ENCODE data around the gene KRT75.

The KRT75 gene

DNA sequence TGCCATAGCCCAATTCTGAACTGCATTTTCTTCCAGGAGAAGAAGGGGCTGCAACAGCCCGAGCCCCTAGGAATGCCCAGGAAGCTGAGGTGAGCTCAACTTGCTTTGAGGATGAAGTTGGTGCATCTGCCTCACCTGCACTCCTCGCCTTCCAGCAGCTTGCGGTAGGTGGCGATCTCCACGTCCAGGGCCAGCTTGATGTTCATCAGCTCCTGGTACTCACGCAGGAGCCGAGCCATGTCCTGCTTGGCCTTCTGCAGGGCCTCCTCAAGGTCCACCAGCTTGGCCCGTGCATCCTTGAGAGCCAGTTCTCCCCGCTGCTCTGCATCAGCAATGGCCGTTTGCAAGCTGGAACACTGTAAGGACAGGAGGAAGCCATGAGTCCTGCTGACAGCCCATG lies 6.0 kb downstream of the KRT75 start:
- in situ Hi-C loops (cut with HindIII; ENCODE audit: low sequenced_read_pairs): no loop called here
- no peak for DNase-seq (ENCODE audit: low read depth)
- TF ChIP-seq, protein P1, sequence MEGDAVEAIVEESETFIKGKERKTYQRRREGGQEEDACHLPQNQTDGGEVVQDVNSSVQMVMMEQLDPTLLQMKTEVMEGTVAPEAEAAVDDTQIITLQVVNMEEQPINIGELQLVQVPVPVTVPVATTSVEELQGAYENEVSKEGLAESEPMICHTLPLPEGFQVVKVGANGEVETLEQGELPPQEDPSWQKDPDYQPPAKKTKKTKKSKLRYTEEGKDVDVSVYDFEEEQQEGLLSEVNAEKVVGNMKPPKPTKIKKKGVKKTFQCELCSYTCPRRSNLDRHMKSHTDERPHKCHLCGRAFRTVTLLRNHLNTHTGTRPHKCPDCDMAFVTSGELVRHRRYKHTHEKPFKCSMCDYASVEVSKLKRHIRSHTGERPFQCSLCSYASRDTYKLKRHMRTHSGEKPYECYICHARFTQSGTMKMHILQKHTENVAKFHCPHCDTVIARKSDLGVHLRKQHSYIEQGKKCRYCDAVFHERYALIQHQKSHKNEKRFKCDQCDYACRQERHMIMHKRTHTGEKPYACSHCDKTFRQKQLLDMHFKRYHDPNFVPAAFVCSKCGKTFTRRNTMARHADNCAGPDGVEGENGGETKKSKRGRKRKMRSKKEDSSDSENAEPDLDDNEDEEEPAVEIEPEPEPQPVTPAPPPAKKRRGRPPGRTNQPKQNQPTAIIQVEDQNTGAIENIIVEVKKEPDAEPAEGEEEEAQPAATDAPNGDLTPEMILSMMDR (IDR thresholded peaks at IDR 0.05; ENCODE audit: low read depth, low read length, missing control alignments): no peak
- no peak overlapping the region for H3K4me3 ChIP-seq (ENCODE audit: low read depth, low read length)

DNA sequence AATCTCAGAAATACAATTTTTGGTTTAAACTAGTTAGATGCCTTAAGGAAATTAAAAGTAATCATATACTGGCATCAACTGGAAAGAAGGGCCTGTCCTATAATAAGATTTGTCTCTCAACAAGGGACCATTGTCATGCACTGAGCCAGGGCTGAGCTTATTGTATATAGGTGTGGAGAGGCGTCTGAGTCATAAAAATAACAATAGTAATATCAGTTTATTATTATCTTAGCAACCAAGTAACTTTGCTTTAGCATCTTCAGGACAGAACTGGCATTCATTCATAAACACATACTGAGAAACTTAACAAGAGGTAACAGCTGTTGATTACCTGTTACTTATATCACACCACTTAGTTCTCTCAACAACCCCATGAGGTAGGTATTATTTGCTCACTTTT lies 7.1 kb downstream of the KRT75 start:
- in situ Hi-C loops (cut with HindIII; ENCODE audit: low sequenced_read_pairs): no loop called here
- TF ChIP-seq, protein P1 (IDR thresholded peaks at IDR 0.05; ENCODE audit: low read depth, low read length, missing control alignments): no peak
- H3K4me3 ChIP-seq (ENCODE audit: low read depth, low read length): no peak overlapping the region
- no peak for DNase-seq (ENCODE audit: low read depth)

DNA sequence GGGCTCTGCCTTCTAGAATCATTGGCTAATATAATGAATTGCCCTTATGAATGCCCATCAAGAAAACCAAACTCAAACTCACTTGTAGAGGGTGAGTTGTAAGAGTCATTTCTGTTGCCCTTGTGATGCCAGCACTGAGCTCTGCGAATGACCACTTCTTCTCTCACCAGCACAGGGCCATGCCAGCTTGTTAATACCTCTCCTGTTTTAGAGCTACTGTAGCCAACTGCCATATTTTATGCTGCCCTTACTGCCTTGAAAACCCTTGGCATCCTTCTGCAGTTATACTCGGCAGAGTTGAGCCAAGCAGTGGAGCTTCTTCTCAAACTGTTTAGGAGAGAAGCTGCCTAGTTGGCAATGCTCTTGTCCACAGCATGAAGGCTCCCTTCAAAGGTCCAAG lies 8.1 kb downstream of the KRT75 start:
- H3K4me3 ChIP-seq (ENCODE audit: low read depth, low read length): no peak overlapping the region
- DNase-seq (ENCODE audit: low read depth): no peak
- TF ChIP-seq, protein P1 (IDR thresholded peaks at IDR 0.05; ENCODE audit: low read depth, low read length, missing control alignments): no peak
- in situ Hi-C loops (cut with HindIII; ENCODE audit: low sequenced_read_pairs): no loop called here

DNA sequence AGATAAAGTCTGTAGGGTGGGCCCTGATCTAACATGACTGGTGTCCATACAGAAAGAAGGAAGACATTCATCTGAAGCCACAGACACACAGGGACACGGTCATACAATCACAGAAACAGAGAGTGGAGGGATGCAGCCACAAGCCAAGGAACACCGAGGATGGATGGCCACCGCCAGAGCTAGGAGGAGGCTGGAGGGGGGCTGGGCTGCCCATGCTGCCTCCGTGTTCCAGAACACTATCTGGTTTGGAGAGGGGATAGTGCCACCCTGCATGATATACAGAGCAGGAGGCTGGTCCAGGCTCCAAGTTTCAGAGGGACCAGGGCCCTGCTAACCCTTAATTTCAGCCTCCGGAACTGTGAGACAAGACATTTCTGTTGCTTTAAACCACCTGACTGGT lies 8.7 kb downstream of the KRT75 start:
- in situ Hi-C loops (cut with HindIII; ENCODE audit: low sequenced_read_pairs): no loop called here
- DNase-seq (ENCODE audit: low read depth): no peak
- H3K4me3 ChIP-seq (ENCODE audit: low read depth, low read length): no peak overlapping the region
- TF ChIP-seq, protein P1 (IDR thresholded peaks at IDR 0.05; ENCODE audit: low read depth, low read length, missing control alignments): no peak

DNA sequence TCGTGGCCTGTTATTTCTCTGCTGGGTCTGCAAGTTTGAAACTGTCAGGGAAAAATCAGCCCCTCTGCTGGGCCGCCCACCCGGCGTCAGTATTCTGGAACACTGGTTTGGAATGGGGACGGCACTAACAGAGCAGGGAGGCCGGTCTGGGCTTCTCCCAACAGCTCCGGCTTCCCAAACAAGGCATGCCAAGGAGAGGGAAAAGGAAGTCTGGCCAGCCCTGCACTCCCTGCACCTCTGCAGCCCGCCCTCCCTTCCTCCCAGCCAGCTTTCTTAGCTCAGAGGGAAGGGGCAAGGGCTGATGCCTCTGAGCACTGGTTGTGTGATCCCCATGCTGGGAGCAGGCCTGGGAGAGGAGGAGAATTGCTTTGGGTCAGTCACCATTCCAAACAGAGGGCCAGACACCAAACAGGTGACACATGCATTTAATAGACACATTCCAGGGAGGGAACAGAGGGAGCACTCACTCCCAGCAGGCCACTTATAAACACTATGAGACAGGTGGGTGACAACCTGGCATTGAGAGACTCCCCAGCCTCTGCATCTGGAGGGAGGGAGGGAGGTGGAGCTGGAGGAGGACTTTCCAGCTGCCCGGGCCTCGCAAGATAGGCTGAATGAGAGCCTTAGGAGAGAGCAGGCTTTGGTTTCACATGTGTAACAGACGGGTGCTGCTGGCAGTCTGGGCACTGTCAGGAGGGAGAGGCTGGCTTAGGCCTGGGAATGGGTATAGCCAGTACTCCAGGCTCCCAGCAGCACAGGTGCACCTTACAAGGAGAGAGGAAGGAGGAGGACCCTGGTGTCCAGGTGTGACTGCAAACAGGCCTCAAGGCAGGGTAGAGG lies 10.3 kb downstream of the KRT75 start:
- DNase-seq (ENCODE audit: low read depth): no peak
- no peak overlapping the region for H3K4me3 ChIP-seq (ENCODE audit: low read depth, low read length)
- TF ChIP-seq, protein P1 (IDR thresholded peaks at IDR 0.05; ENCODE audit: low read depth, low read length, missing control alignments): no peak
- in situ Hi-C loops (cut with HindIII; ENCODE audit: low sequenced_read_pairs): no loop called here

DNA sequence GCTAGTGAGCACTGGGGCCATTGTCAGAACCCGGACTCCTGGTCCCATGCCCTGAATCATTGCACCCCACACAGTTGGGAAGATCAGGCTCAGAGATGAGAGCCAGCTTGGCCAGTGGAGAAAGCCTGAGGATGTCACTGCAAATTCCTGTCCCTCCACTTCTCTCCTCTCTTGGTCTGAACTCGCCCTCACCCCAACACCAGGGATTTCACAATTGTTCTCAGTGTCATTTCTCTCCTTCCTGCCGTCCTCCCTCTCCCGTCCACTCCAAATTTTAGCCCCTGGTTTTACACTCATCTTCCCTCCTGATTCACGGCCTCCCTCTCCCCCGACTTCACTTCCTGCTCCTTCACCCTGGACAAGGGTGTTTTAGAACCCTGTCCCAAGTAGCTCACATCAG lies 11.1 kb downstream of the KRT75 start:
- no peak overlapping the region for H3K4me3 ChIP-seq (ENCODE audit: low read depth, low read length)
- in situ Hi-C loops (cut with HindIII; ENCODE audit: low sequenced_read_pairs): no loop called here
- TF ChIP-seq, protein P1 (IDR thresholded peaks at IDR 0.05; ENCODE audit: low read depth, low read length, missing control alignments): no peak
- DNase-seq (ENCODE audit: low read depth): no peak
